Muscle of leg (tissue), 11 donors: ENCODE results near the gene ACVR2B. TPM values are rescaled to one million over a fixed set of nuclear protein-coding genes. Genes with fewer than 3 reads are reported as not detected.

Experiments
- DNase-seq: peaks from one replicate; pipeline ENCODE4 v3.0.0; 2013
- H3K27ac ChIP-seq: one replicate; pipeline ENCODE4 v1.5.1; 2013; ENCODE audit warnings: mild to moderate bottlenecking, low read length, control low read depth
- H3K27me3 ChIP-seq: one replicate; pipeline ENCODE4 v1.6.1; 2013; ENCODE audit warnings: low read length; ENCODE audit not compliant: control insufficient read depth, insufficient read depth
- H3K36me3 ChIP-seq: one replicate; pipeline ENCODE4 v1.6.1; 2013; ENCODE audit warnings: low read length; ENCODE audit not compliant: control insufficient read depth, insufficient read depth
- H3K4me1 ChIP-seq: one replicate; pipeline ENCODE4 v1.6.1; 2013; ENCODE audit warnings: low read length; ENCODE audit not compliant: control insufficient read depth, insufficient read depth
- H3K4me3 ChIP-seq: one replicate; pipeline ENCODE4 v1.5.1; 2013; ENCODE audit warnings: low read length, control low read depth
- H3K9me3 ChIP-seq: replicated peaks from 2 replicates; pipeline ENCODE4 v1.6.1; 2013; ENCODE audit warnings: low read depth, low read length; ENCODE audit not compliant: control insufficient read depth
- WGBS: methylation state at CpG from one replicate; pipeline ENCODE4 v1.1.5; 2013; ENCODE audit warnings: missing lambda C conversion rate; ENCODE audit not compliant: insufficient coverage; 5-methylcytosine and 5-hydroxymethylcytosine counted together
- polyA plus RNA-seq, 8 donors: library from polyadenylated mRNA; unstranded; fragments of 120-200 nt; gene quantifications; one replicate each; pipeline versions ENCODE4 v1.2.1 to v1.2.3, GENCODE V29; 2013; ENCODE audit warnings: inconsistent platforms in 1 of 8, low replicate concordance in 1 of 8; ENCODE audit not compliant: insufficient read length in 8 of 8, insufficient read depth in 1 of 8
- total RNA-seq: library from RNA; stranded (reverse); fragments of 120-200 nt; gene quantifications from one replicate; pipeline ENCODE4 v1.2.4, GENCODE V29; 2013

Gene ACVR2B
- total and polyA plus RNA-seq, 9 donors = 7.9 to 17.6 (median 13.7) TPM

DNA sequence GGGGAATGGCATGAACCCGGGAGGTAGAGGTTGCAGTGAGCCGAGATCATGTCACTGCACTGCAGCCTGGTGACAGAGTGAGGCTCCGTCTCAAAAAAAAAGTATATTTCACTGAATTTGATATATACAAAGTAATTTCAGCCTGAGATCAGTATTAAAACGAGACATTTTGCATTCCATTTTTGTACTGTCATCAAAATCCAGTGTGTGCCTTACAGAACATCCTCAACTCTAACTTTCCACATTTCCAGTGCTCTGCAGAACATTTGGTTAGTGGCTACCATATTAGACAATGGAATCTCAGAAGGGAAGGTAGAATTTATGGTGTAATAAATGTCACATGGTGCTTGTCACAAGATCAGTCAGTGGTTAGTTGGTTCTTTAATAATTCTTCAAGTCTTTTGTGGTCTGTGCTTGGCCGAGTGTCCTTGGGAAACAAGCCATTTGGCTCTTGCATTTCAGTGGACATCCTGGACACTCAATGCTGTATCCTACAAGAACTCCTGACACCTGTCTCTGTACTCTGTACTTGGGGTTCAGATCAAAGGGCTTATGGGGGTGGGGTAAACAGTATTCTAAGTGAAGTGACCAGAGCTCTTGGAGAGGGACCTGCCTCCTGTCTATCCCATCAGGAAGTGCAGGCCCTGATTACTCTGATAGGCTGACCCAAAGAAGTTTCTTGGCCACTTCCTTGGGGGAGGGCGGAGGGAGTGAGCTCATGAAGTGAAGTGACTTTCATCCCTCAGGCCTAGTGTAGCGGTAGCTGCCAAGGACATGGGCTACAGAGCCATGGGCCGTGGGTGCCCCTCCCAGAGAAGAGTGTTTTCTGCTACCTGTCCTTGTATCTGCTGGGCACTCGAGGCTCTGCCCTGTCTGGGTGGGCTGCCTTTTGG is 3.7 kb downstream of the ACVR2B start:
- H3K4me1 ChIP-seq = peaks cover 65% of the 10 kb centered on the region
- no peak overlapping the region for H3K4me3 ChIP-seq
- H3K9me3 ChIP-seq = no peaks in the 10 kb centered on the region
- H3K27me3 ChIP-seq = no peaks in the 10 kb centered on the region
- no peak overlapping the region for H3K27ac ChIP-seq
- DNase-seq = no peak
- H3K36me3 ChIP-seq = peaks cover 3% of the 10 kb centered on the region
- WGBS = 100% methylated on average over 1 of the region's 9 CpGs

DNA sequence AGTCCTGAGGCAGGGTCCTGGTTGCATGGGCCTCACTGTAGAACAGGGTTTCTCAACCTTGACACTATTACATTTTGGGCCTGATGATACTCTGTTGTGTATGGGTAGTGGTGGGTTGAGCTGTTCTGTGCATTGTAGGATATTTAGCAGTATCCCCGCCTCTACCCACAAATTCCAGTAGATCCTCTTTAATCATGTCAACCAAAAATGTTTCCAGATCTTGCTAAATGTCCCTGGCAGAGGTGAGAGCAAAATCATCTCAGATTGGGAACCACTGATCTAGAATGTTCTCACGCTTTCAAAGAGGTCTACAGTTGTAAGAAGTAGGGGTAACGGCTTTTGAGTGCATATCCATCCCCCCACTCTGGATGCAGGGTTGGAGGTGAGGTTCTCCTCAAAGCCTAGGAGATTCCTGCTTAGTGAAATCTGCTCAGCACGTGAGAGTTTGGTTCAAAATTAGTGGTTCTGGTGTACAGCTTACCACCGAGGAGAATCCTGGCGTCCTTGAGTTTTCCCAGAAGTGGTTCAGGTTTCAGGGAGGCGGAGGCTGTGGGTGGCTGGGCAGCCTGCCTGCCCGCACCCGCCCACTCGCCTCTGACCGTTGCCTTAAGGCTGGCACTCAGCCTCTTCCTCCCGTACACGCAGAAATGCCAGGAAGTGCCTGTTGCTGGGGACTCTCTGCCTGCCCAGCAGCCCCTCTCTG is 5.3 kb downstream of the ACVR2B start:
- H3K4me1 ChIP-seq = peaks cover 60% of the 10 kb centered on the region
- peak overlapping the region; percentile 92 for H3K27ac ChIP-seq
- peaks cover 3% of the 10 kb centered on the region for H3K36me3 ChIP-seq
- H3K27me3 ChIP-seq = no peaks in the 10 kb centered on the region
- no peaks in the 10 kb centered on the region for H3K9me3 ChIP-seq
- DNase-seq = peak; percentile 64
- whole genome bisulfite sequencing = 43% methylated on average over 9 of the region's 13 CpGs
- peak overlapping the region; percentile 49 for H3K4me3 ChIP-seq

DNA sequence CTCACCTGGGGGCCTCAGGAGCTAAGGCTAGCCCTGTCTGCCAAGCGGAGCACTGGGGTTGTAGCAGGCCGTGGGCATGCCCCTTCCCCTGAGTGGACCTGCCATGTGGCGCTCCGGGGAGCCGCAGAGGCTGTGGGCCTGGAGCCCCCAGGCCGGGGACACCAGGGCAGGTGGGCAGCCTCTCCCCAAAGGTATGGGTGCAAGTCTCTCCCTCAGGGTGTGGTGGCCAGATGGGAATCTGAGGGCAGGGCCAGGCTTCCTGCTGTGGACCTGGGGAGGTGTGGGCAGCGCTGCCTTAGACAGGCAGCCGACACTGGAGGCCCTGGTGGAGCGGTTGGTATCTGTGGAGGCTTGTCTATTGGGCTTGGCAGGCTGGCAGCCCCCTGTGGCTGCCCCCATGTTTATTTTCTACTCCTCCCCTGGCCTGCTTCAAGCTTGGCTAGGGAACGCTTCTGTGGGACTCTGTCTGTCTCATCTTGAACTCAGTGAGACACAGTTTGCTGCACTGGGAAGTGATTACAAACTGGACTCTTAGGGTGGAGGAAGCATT is 5.9 kb downstream of the ACVR2B start:
- WGBS = 72% methylated on average over 10 of the region's 10 CpGs
- peaks cover under 1% of the 10 kb centered on the region for H3K9me3 ChIP-seq
- peaks cover 3% of the 10 kb centered on the region for H3K36me3 ChIP-seq
- peaks cover 60% of the 10 kb centered on the region for H3K4me1 ChIP-seq
- peak overlapping the region; percentile 92 for H3K27ac ChIP-seq
- no peak for DNase-seq
- peak overlapping the region; percentile 49 for H3K4me3 ChIP-seq
- H3K27me3 ChIP-seq = no peaks in the 10 kb centered on the region

DNA sequence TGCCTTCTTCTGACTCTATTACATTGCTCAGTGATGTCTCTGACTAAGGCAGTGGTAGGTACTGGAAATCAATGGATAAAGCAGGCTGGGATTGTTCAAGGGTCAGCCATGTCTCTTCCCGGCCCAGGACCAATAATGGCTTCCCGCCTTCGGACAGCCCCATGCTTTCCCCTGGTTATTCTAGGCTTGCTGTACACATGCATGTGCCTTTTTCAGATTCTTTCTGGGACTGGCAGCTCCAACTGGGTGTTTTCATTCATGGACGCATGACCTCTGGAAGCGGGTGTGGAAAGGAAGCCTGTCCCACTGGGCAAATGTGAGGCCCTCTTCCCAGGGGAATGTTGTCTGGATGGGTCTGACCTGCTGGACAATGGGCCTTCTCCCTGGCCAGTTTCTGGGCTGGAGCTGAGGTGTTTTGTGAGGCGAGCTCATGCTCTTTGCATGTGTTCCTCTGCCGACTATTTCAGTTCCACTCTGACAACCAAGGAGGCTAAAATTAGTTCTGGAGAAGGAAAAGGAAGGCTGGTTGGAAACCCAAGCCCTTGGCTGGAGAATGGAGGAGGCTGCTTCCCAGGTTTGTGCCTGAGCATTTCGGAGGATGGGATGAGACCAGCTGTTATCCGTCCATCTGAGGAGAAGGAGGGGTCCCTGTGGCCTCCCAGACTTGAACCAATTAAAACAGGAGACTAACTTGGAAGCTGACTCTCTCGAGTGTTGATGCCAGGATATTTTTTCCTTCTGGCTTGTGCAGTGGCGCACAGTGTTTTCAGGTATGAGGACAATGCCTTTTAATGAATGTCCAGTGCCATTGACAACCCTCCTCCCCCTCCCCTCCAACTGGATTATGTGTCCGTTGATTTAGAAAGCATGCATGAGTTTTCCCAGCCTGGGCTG is 6.9 kb downstream of the ACVR2B start:
- peaks cover 58% of the 10 kb centered on the region for H3K4me1 ChIP-seq

DNA sequence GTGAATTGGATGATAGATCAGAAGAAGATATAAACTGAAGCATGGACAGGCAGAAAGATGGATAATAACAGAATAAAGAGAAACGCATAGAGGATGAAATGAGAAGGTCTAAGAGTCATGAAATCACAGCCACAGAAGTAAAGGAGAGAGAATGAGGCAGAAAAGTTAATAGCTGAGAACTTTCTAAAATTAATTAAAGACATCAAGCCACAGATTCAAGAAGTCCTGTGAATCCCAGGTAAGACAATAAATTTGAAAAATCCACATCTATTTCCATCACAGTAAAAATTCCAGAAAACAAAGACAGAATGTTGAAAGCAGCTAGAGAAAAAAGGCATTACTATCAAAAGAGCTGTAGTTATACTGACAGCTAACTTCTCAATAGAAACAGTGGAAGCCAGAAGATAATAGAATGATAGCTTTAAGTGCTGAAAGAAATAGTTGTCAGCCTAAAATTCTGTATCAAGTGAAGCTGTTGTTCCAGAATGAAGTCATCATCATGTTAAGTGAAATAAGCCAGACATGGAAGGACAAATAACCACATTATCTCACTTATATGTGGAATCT is 12.0 kb downstream of the ACVR2B start:
- H3K4me1 ChIP-seq = peaks cover 11% of the 10 kb centered on the region
- no CpG with 5 or more reads among the region's 1 CpG for WGBS
- no peak for DNase-seq
- H3K27me3 ChIP-seq = no peaks in the 10 kb centered on the region
- H3K9me3 ChIP-seq = peaks cover 20% of the 10 kb centered on the region
- H3K36me3 ChIP-seq = no peaks in the 10 kb centered on the region
- H3K4me3 ChIP-seq = no peak overlapping the region
- no peak overlapping the region for H3K27ac ChIP-seq

More for the DNA sequence above, 6.9 kb downstream of the ACVR2B start:
- Histone ChIP-seq H3K36me3 (peaks cover 3% of the 10 kb centered on the region), H3K4me3 (peak overlapping the region; percentile 49), H3K27ac (peak overlapping the region; percentile 92), H3K27me3 (no peaks in the 10 kb centered on the region), H3K9me3 (peaks cover 5% of the 10 kb centered on the region)
- WGBS = 69% methylated on average over 8 of the region's 12 CpGs
- DNase-seq = peak; percentile 91

DNA sequence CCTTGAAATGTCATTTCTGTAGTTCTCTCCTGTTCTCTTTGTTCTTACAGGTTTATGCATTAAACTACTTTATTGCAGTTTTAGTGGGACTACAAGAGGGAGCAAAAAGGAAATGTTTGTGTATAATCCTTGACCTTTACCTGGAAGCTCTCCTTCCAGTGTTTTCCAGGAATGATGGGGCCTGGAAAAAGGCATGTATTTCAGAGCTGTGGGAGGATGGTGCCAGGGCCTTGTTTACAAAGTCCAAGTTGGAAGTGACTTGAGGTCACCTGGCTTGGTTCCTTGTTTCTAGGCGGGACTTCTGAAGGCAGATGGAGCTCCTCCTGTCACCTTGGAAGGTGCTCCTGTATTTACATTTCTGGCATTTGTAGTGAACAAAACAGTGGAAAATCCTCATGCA is 15.1 kb downstream of the ACVR2B start:
- no peaks in the 10 kb centered on the region for H3K36me3 ChIP-seq
- H3K27ac ChIP-seq = no peak overlapping the region
- H3K4me1 ChIP-seq = peaks cover 19% of the 10 kb centered on the region
- no peak overlapping the region for H3K4me3 ChIP-seq
- H3K9me3 ChIP-seq = peaks cover 20% of the 10 kb centered on the region
- WGBS = no CpG with 5 or more reads among the region's 1 CpG
- DNase-seq = no peak
- H3K27me3 ChIP-seq = no peaks in the 10 kb centered on the region

DNA sequence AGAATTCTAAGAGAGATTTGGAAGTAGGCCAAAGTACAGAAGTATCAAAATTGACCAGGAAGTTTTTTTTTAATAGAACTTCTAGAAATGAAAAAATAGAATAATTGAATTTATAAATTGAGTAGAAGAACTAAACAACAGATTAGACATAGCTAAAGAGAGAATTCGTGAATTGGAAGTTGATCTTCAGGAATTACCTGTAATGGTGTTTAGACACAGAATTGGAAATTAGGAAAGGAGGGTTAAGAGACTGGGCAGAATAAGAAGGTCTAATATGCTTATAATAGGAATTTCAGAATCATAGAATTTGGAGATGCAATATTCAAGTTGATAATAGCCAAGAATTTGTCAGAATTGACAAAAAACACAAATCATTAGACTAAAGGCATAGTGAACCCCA is 16.2 kb downstream of the ACVR2B start:
- Histone ChIP-seq H3K36me3 (no peaks in the 10 kb centered on the region), H3K4me1 (peaks cover 26% of the 10 kb centered on the region), H3K27me3 (no peaks in the 10 kb centered on the region), H3K4me3 (no peak overlapping the region), H3K9me3 (peaks cover 17% of the 10 kb centered on the region), H3K27ac (no peak overlapping the region)
- DNase-seq = no peak
- WGBS = no CpG with 5 or more reads among the region's 1 CpG

DNA sequence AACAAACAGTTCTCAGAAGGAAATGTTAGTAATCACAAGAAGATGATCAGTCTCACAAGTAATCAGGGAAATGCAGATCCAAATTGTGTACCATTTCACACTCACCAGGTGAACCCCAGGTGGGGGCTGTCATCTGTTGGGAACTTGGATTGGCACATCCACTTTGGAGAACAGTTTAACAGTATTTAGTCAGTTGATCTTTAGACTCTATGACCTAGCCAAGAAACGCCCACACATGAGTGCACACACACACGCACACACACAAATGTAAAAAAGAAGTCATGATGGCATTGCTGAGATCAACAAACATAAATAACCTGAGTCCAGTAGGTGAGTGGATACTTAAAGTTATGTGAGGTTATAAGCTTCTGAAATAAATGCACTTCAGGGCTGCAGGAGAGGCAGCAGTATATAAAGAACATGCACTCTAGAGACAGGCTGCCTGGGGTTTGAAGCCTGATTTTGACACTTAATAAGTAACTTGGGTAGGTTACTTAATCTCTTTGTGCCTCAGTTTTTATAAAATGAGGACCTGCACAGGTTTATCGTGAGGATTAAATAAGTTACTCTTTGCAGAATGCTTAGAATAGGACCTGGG is 17.7 kb downstream of the ACVR2B start:
- WGBS = 100% methylated on average over 1 of the region's 3 CpGs
- H3K9me3 ChIP-seq = peaks cover 12% of the 10 kb centered on the region
- no peak overlapping the region for H3K4me3 ChIP-seq
- no peaks in the 10 kb centered on the region for H3K27me3 ChIP-seq
- H3K27ac ChIP-seq = no peak overlapping the region
- H3K4me1 ChIP-seq = peaks cover 32% of the 10 kb centered on the region
- H3K36me3 ChIP-seq = no peaks in the 10 kb centered on the region
- DNase-seq = no peak

DNA sequence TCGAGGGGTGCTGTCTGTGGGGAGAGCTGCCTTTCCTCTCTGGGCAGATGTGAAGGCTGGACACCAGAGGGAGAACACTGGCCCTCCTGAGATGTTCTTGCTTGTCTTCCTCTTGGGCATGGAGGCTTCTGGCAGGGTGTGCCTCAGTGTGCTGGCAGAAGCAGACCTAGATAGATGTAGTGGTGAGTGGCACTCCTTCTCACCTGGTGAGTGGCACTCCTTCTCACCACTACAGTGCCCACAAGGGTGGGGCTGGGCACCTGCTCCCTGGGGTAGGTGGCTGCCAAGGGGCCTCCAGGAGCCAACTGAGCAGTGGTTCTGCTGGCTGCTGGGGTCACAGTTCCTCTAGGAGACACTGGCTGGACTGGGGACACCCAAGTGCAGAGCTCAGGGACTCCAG is 18.7 kb downstream of the ACVR2B start:
- Histone ChIP-seq H3K4me1 (peaks cover 38% of the 10 kb centered on the region), H3K36me3 (peaks cover 8% of the 10 kb centered on the region), H3K27me3 (no peaks in the 10 kb centered on the region), H3K4me3 (no peak overlapping the region), H3K9me3 (peaks cover 12% of the 10 kb centered on the region), H3K27ac (no peak overlapping the region)
- no peak for DNase-seq
- 100% methylated on average over 1 of the region's 1 CpG for WGBS
